Endodermal cell (in vitro differentiated cells): ENCODE results near the gene HCRTR1. TPM values are rescaled to one million over a fixed set of nuclear protein-coding genes. Genes with fewer than 3 reads are reported as not detected.

Source experiments
- DNase-seq: peaks from one replicate; pipeline ENCODE4 v3.0.0-alpha.2; 2017
- H3K27ac ChIP-seq: 2 replicates; pipeline ENCODE4 v1.5.1; 2013; ENCODE audit warnings: mild to moderate bottlenecking, low read depth, low read length, moderate library complexity
- H3K27me3 ChIP-seq: 2 replicates; pipeline ENCODE4 v1.6.1; 2013; ENCODE audit warnings: mild to moderate bottlenecking, low read length, moderate library complexity; ENCODE audit not compliant: insufficient read depth, control insufficient read depth, poor library complexity, severe bottlenecking
- H3K36me3 ChIP-seq: 2 replicates; pipeline ENCODE4 v1.7.0; 2013; ENCODE audit warnings: mild to moderate bottlenecking, low read length, moderate library complexity; ENCODE audit not compliant: control insufficient read depth, insufficient read depth
- H3K4me1 ChIP-seq: one replicate; pipeline ENCODE4 v1.7.0; 2013; ENCODE audit warnings: low read length; ENCODE audit not compliant: control insufficient read depth, insufficient read depth
- H3K4me3 ChIP-seq: 2 replicates; pipeline ENCODE4 v1.5.1; 2013; ENCODE audit warnings: mild to moderate bottlenecking, low read length, moderate library complexity
- H3K9ac ChIP-seq: 2 replicates; pipeline ENCODE4 v1.6.1; 2013; ENCODE audit warnings: mild to moderate bottlenecking, low read length, moderate library complexity; ENCODE audit not compliant: poor library complexity, severe bottlenecking; ENCODE audit errors: extremely low read depth
- H3K9me3 ChIP-seq: 2 replicates; pipeline ENCODE4 v1.6.1; 2013; ENCODE audit warnings: mild to moderate bottlenecking, low read length, moderate library complexity; ENCODE audit not compliant: control insufficient read depth
- H3K27ac Mint-ChIP-seq: 2 replicates; pipeline ENCODE4 v1.8.0; 2020; ENCODE audit warnings: mixed read lengths
- H3K27me3 Mint-ChIP-seq: 2 replicates; pipeline ENCODE4 v1.8.0; 2021; ENCODE audit warnings: mild to moderate bottlenecking, mixed read lengths; ENCODE audit not compliant: insufficient read depth
- H3K36me3 Mint-ChIP-seq: 2 replicates; pipeline ENCODE4 v1.8.0; 2020; ENCODE audit warnings: low read depth, mixed read lengths
- H3K4me1 Mint-ChIP-seq: 2 replicates; pipeline ENCODE4 v1.8.0; 2020; ENCODE audit warnings: mixed read lengths
- H3K4me3 Mint-ChIP-seq: 2 replicates; pipeline ENCODE4 v1.8.0; 2020; ENCODE audit warnings: mild to moderate bottlenecking, moderate library complexity, mixed read lengths
- H3K9me3 Mint-ChIP-seq: 2 replicates; pipeline ENCODE4 v1.8.0; 2020; ENCODE audit warnings: mild to moderate bottlenecking, mixed read lengths
- WGBS, 2 experiments: methylation state at CpG; one replicate each; pipeline versions ENCODE4 v1.1.5 to v1.1.7; 2013; ENCODE audit warnings: missing lambda C conversion rate in 2 of 2, mixed read lengths in 1 of 2; ENCODE audit not compliant: insufficient coverage in 1 of 2, insufficient read length in 1 of 2; 5-methylcytosine and 5-hydroxymethylcytosine counted together
- long read RNA-seq, 4 experiments: library from polyadenylated mRNA in 2 of 4; library from RNA in 1 of 4; library from capped mRNA in 1 of 4; stranded (forward) in 3 of 4; unstranded in 1 of 4; transcript quantifications; one replicate each; pipeline ENCODE4 v2.0.0, GENCODE V29; 2020 to 2021; ENCODE audit warnings: inconsistent platforms in 1 of 4
- polyA plus RNA-seq, 2 experiments: library from polyadenylated mRNA; stranded (reverse); fragments of 50-300 nt; gene quantifications; one replicate each; pipeline ENCODE4 v1.2.3, GENCODE V29; 2013
- total RNA-seq, 2 donors: library from RNA; stranded (reverse); fragmentation: NEBNext Ultra II Directional in 1 of 2; extraction: Animal tissue kit (Norgen Biotek cat#: 25700) in 1 of 2; gene quantifications; 2 replicates in 1 of 2; 3 replicates in 1 of 2; pipeline ENCODE4 v1.2.1, GENCODE V29; 2021
- TF ChIP-seq, protein P1 (sequence below): fragments of 200-600 bp; sonication (generic); conservative IDR thresholded peaks from 2 replicates; pipeline ENCODE4 v1.5.0; 2021; ENCODE audit warnings: antibody characterized with exemption, mild to moderate bottlenecking

The HCRTR1 gene
- not detected for total RNA-seq
- 0.28 TPM for polyA plus RNA-seq (2013, experiment 1 of 2)
- not detected for polyA plus RNA-seq (2013, experiment 2 of 2)
- long read RNA-seq, experiment 1 = 0 reads
- long read RNA-seq, experiment 2, partial matches to known transcripts = 0 of 2 reads
- long read RNA-seq, experiment 2, other reads (novel, unspliced or antisense) = 2 of 2 reads
- long read RNA-seq, experiment 3, partial matches to known transcripts = 1 of 1 reads
- long read RNA-seq, experiment 3, other reads (novel, unspliced or antisense) = 0 of 1 reads
- long read RNA-seq, experiment 4 = 0 reads

DNA sequence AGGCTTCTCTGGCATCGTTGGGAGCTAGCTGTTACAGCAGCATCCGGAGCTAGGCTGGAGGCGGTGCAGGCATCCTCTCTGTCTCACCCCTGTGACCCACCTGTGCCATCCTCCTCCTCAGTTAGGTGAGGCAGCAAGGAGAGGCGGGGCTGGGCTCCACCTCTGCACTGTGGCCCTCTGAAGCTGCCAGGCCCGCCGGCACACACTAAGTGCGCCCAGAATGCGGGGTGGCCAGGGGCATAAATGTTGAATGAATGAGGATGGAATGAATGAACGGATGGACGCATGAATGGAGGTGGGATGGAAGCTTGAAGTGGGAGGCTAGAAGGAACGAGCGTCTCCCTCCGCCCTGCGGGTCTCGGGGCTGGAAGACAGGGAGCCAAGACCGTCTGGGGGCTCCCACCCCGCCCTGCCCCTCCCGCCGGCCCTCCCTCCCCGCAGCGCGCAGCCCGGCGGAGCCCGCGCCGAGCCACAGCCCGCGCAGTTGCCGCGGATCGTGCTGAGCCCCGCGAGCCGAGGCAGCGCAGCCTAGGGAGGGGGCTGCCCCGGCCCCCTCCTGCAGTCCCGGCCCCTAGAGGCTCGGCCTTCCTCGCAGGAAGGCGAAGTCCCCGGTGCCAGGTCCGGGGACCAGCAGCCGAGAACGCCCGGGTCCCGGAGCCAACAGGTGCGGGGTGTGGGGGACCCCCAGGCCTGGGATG is at the start of gene HCRTR1:
Gene HCRTR1, plus strand, starts transcription at position 472 of the 698 bp plus-strand sequence. CDS start 1,504 bp downstream, outside the sequence.
- Histone ChIP-seq H3K27me3 (peaks cover 26% of the 10 kb centered on the region), H3K9me3 (no peaks in the 10 kb centered on the region), H3K36me3 (no peaks in the 10 kb centered on the region), H3K9ac (no peak within 1 kb of the TSS), H3K4me1 (no peaks in the 10 kb centered on the region), H3K27ac (no peak within 1 kb of the TSS), H3K4me3 (peak within 1 kb of the TSS; percentile 81)
- no peaks in the 10 kb centered on the region for H3K36me3 Mint-ChIP-seq
- no peaks in the 10 kb centered on the region for H3K9me3 Mint-ChIP-seq
- H3K4me3 Mint-ChIP-seq = peak within 1 kb of the TSS; percentile 59
- peak; percentile 64 for DNase-seq
- H3K27me3 Mint-ChIP-seq = peaks cover 39% of the 10 kb centered on the region
- WGBS, 2 experiments = 8 to 22% methylated on average over 8 to 47 of the region's 48 CpGs
- H3K4me1 Mint-ChIP-seq = peaks cover 3% of the 10 kb centered on the region
- H3K27ac Mint-ChIP-seq = no peak within 1 kb of the TSS
- TF ChIP-seq, protein P1, sequence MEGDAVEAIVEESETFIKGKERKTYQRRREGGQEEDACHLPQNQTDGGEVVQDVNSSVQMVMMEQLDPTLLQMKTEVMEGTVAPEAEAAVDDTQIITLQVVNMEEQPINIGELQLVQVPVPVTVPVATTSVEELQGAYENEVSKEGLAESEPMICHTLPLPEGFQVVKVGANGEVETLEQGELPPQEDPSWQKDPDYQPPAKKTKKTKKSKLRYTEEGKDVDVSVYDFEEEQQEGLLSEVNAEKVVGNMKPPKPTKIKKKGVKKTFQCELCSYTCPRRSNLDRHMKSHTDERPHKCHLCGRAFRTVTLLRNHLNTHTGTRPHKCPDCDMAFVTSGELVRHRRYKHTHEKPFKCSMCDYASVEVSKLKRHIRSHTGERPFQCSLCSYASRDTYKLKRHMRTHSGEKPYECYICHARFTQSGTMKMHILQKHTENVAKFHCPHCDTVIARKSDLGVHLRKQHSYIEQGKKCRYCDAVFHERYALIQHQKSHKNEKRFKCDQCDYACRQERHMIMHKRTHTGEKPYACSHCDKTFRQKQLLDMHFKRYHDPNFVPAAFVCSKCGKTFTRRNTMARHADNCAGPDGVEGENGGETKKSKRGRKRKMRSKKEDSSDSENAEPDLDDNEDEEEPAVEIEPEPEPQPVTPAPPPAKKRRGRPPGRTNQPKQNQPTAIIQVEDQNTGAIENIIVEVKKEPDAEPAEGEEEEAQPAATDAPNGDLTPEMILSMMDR = no peak

DNA sequence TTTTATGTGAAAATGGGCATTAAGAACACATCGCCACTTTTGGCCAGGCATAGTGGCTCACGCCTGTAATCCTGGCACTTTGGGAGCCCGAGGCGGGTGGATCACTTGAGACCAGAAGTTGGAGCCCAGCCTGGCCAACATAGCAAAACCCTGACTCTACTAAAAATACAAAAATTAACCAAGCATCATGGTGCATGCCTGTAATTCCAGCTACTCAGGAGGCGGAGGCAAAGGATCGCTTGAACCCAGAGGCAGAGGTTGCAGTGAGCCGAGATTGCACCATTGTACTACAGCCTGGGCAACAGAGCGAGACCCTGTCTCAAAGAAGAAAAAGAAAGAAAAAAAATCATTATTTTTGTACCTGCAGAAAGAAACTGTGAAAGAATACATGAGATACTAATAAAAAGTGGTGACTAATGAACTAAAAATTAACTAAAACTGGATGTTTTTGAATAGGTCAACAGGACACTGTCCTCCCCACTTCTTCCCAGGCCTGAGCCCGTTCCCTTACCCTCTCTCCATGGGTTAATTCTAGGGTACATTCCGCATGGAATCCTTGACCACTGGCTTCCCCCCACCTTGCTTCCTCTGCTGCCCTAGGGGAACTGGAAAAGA is 49.4 kb upstream of the HCRTR1 start:
- no peaks in the 10 kb centered on the region for H3K9me3 ChIP-seq
- H3K4me3 ChIP-seq = no peak overlapping the region
- no peaks in the 10 kb centered on the region for H3K36me3 ChIP-seq
- no peak overlapping the region for H3K9ac ChIP-seq
- Mint-ChIP-seq H3K27ac (peak overlapping the region; percentile 30), H3K36me3 (no peaks in the 10 kb centered on the region), H3K4me1 (peaks cover 24% of the 10 kb centered on the region), H3K4me3 (no peak overlapping the region), H3K27me3 (peaks cover 1% of the 10 kb centered on the region), H3K9me3 (no peaks in the 10 kb centered on the region)
- H3K27me3 ChIP-seq = no peaks in the 10 kb centered on the region
- WGBS, 2 experiments = 80 to 95% methylated on average over 8 to 10 of the region's 10 CpGs
- TF ChIP-seq, protein P1 = no peak
- peaks cover 20% of the 10 kb centered on the region for H3K4me1 ChIP-seq
- H3K27ac ChIP-seq = no peak overlapping the region
- DNase-seq = no peak

DNA sequence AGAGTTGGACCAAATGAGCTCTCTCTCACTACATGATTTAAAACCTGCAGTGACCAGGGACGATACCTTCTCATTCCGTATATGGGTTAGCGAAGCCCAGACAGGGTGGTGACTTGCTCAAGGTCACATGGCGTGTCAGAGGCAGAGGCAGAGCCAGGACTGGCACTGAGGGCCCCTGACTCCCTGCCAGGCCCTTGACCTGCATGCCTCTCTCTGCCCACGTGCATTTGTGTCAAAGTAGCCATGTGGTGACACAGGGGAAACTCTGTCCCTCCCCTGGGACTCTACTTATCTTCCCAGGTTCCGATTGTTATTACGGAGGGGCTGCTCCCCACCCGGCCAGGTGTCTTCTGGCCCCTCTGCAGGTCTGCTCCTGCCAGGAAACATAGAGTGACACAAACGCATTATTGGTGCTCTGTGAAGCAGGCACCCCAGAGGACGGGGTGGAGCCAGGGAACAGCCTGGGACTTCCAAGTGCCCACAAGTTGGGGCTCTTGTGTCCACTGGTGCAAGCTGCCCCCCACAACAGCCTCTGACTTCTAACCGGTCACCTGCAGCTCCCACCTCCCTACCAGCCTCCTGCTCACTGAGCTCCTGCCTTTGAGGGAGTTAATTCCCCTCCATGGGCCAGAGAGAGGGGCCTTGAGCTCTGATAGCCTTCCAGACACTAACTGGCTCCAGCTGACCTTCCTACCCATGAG is 48.4 kb upstream of the HCRTR1 start:
- Histone ChIP-seq H3K4me3 (no peak overlapping the region), H3K9ac (no peak overlapping the region), H3K9me3 (no peaks in the 10 kb centered on the region), H3K27ac (no peak overlapping the region), H3K4me1 (peaks cover 17% of the 10 kb centered on the region), H3K27me3 (no peaks in the 10 kb centered on the region), H3K36me3 (no peaks in the 10 kb centered on the region)
- Mint-ChIP-seq H3K27me3 (peaks cover 1% of the 10 kb centered on the region), H3K27ac (no peak overlapping the region), H3K4me1 (peaks cover 20% of the 10 kb centered on the region), H3K9me3 (no peaks in the 10 kb centered on the region), H3K36me3 (no peaks in the 10 kb centered on the region), H3K4me3 (no peak overlapping the region)
- WGBS, 2 experiments = 85 to 88% methylated on average over 9 to 11 of the region's 11 CpGs
- DNase-seq = peak; percentile 47
- TF ChIP-seq, protein P1 = no peak
